CD4-positive, CD25-positive, alpha-beta regulatory T cell (primary cell): ENCODE results near the gene PRSS3. TPM values are rescaled to one million over a fixed set of nuclear protein-coding genes. Genes with fewer than 3 reads are reported as not detected.
"Not testable (repeated sequence)": the region's sequence is repeated elsewhere in the genome, so short reads cannot be mapped to it uniquely, and the experiment has no call there.

Source experiments
- ATAC-seq, 2 donors: fragments of 150-1000 bp; cut with Tn5 transposase; one replicate each; pipeline ENCODE4 v1.10.0; 2021; ENCODE audit warnings: low read depth in 2 of 2, moderate number of reproducible peaks in 2 of 2, moderate library complexity in 1 of 2
- DNase-seq, 3 donors: peaks; one replicate each; pipeline versions ENCODE4 v3.0.0 to v3.0.0-alpha.2; 2012 to 2022; ENCODE audit warnings: mixed read lengths in 1 of 3
- H3K27ac ChIP-seq: one replicate; pipeline ENCODE4 v1.7.0; 2013; ENCODE audit warnings: mild to moderate bottlenecking, low read length; ENCODE audit not compliant: insufficient read depth, poor library complexity, severe bottlenecking
- H3K27me3 ChIP-seq: one replicate; pipeline ENCODE4 v1.7.0; 2013; ENCODE audit warnings: low read length; ENCODE audit not compliant: control insufficient read depth, insufficient read depth
- H3K36me3 ChIP-seq: one replicate; pipeline ENCODE4 v1.7.0; 2013; ENCODE audit warnings: mild to moderate bottlenecking, low read length, moderate library complexity; ENCODE audit not compliant: control insufficient read depth, insufficient read depth
- H3K4me1 ChIP-seq: 2 replicates; pipeline ENCODE4 v1.7.0; 2013; ENCODE audit warnings: mild to moderate bottlenecking, low read length; ENCODE audit not compliant: insufficient read depth, control insufficient read depth, poor library complexity, severe bottlenecking
- H3K4me3 ChIP-seq: one replicate; pipeline ENCODE4 v1.7.0; 2013; ENCODE audit warnings: low read depth, mild to moderate bottlenecking, low read length, moderate library complexity
- H3K9me3 ChIP-seq, 2 experiments: 1 replicate in 1 of 2; 2 replicates in 1 of 2; pipeline ENCODE4 v1.7.0; 2013; ENCODE audit warnings: low read length in 2 of 2, mild to moderate bottlenecking in 1 of 2, moderate library complexity in 1 of 2; ENCODE audit not compliant: control insufficient read depth in 2 of 2
- H3K27ac Mint-ChIP-seq, 3 donors: one replicate each; pipeline ENCODE4 v1.8.0; 2020 to 2022; ENCODE audit warnings: mild to moderate bottlenecking in 3 of 3, mixed read lengths in 3 of 3, moderate library complexity in 2 of 3
- H3K27me3 Mint-ChIP-seq: one replicate; pipeline ENCODE4 v1.8.0; 2022; ENCODE audit warnings: mild to moderate bottlenecking, mixed read lengths
- H3K36me3 Mint-ChIP-seq: one replicate; pipeline ENCODE4 v1.8.0; 2020; ENCODE audit warnings: mixed read lengths
- H3K4me1 Mint-ChIP-seq, 4 donors: one replicate each; pipeline ENCODE4 v1.8.0; 2020 to 2022; ENCODE audit warnings: mixed read lengths in 4 of 4, mild to moderate bottlenecking in 1 of 4
- H3K4me3 Mint-ChIP-seq, 4 donors: one replicate each; pipeline ENCODE4 v1.8.0; 2020 to 2022; ENCODE audit warnings: mild to moderate bottlenecking in 4 of 4, mixed read lengths in 4 of 4, moderate library complexity in 3 of 4
- H3K9me3 Mint-ChIP-seq, 7 donors: one replicate each; pipeline ENCODE4 v1.8.0; 2020 to 2022; ENCODE audit warnings: mixed read lengths in 7 of 7, mild to moderate bottlenecking in 3 of 7, moderate library complexity in 2 of 7
- polyA plus RNA-seq, 4 donors: library from polyadenylated mRNA; unstranded; fragments of 300-500 nt; fragmentation: Illumina TruSeq; gene quantifications; one replicate each; pipeline ENCODE4 v1.2.3, GENCODE V29; 2021
- total RNA-seq: library from RNA; stranded (reverse); gene quantifications from one replicate; pipeline ENCODE4 v1.2.3, GENCODE V29; 2022

The PRSS3 gene
- total and polyA plus RNA-seq, 5 donors from 2014 or later = not detected

GRCh38 chr9:33752789-33753188 lies 42.6 kb upstream of the PRSS3 start:
- not testable (repeated sequence) for H3K4me3 Mint-ChIP-seq, H3K27ac ChIP-seq, ATAC-seq, H3K36me3 Mint-ChIP-seq, H3K4me1 ChIP-seq, H3K9me3 Mint-ChIP-seq, H3K4me3 ChIP-seq, H3K9me3 ChIP-seq, DNase-seq, H3K36me3 ChIP-seq, H3K27ac Mint-ChIP-seq
- Mint-ChIP-seq H3K4me1 (peaks cover 0 to 11% (median 9%) of the 10 kb centered on the region in 4 donors), H3K27me3 (peaks cover 90% of the 10 kb centered on the region)
- peaks cover 41% of the 10 kb centered on the region for H3K27me3 ChIP-seq

- H3K4me1 Mint-ChIP-seq, H3K4me1 ChIP-seq, H3K27ac ChIP-seq, DNase-seq, ATAC-seq, H3K27ac Mint-ChIP-seq, H3K9me3 ChIP-seq, H3K36me3 ChIP-seq, H3K9me3 Mint-ChIP-seq, H3K4me3 Mint-ChIP-seq, H3K36me3 Mint-ChIP-seq, H3K4me3 ChIP-seq: not testable (repeated sequence)
- H3K27me3 Mint-ChIP-seq = peaks cover 49% of the 10 kb centered on the region
- H3K27me3 ChIP-seq = peaks cover 23% of the 10 kb centered on the region
These were observed 35.7 kb upstream of the PRSS3 start for GRCh38 chr9:33759648-33760047.

GRCh38 chr9:33762343-33762742 lies 33.0 kb upstream of the PRSS3 start:
- H3K36me3 Mint-ChIP-seq = no peaks in the 10 kb centered on the region
- peaks cover 24% of the 10 kb centered on the region for H3K27me3 Mint-ChIP-seq
- no peak overlapping the region for H3K27ac Mint-ChIP-seq

GRCh38 chr9:33763709-33764108 lies 31.7 kb upstream of the PRSS3 start:
- H3K36me3 ChIP-seq, H3K27me3 ChIP-seq, H3K27ac Mint-ChIP-seq, H3K9me3 ChIP-seq, H3K9me3 Mint-ChIP-seq, H3K36me3 Mint-ChIP-seq, DNase-seq, H3K4me1 ChIP-seq, ATAC-seq, H3K4me1 Mint-ChIP-seq, H3K27ac ChIP-seq, H3K4me3 ChIP-seq, H3K4me3 Mint-ChIP-seq: not testable (repeated sequence)
- H3K27me3 Mint-ChIP-seq = peaks cover 13% of the 10 kb centered on the region

More at GRCh38 chr9:33762343-33762742, 33.0 kb upstream of the PRSS3 start:
- peaks cover 0 to 2% (median 0%) of the 10 kb centered on the region in 7 donors for H3K9me3 Mint-ChIP-seq
- H3K27me3 ChIP-seq = peaks cover 6% of the 10 kb centered on the region
- ATAC-seq = no peak
- no peak overlapping the region for H3K27ac ChIP-seq
- no peak overlapping the region for H3K4me3 Mint-ChIP-seq
- H3K36me3 ChIP-seq = no peaks in the 10 kb centered on the region
- no peaks in the 10 kb centered on the region for H3K4me1 ChIP-seq
- no peak overlapping the region for H3K4me3 ChIP-seq
- no peak for DNase-seq
- H3K9me3 ChIP-seq = no peaks in the 10 kb centered on the region
- H3K4me1 Mint-ChIP-seq = no peaks in the 10 kb centered on the region

- H3K27ac Mint-ChIP-seq = no peak overlapping the region
- H3K9me3 Mint-ChIP-seq = peaks cover 0 to 2% (median 0%) of the 10 kb centered on the region in 7 donors
- Histone ChIP-seq H3K4me3 (no peak overlapping the region), H3K27ac (no peak overlapping the region), H3K4me1 (no peaks in the 10 kb centered on the region), H3K36me3 (no peaks in the 10 kb centered on the region), H3K9me3 (no peaks in the 10 kb centered on the region), H3K27me3 (peaks cover 4% of the 10 kb centered on the region)
- peaks cover 10% of the 10 kb centered on the region for H3K27me3 Mint-ChIP-seq
- H3K36me3 Mint-ChIP-seq = no peaks in the 10 kb centered on the region
- ATAC-seq = no peak
- peaks cover 3 to 5% (median 4%) of the 10 kb centered on the region in 4 donors for H3K4me1 Mint-ChIP-seq
- DNase-seq = no peak
- H3K4me3 Mint-ChIP-seq = no peak overlapping the region
These were observed 29.9 kb upstream of the PRSS3 start for GRCh38 chr9:33765411-33765810.

GRCh38 chr9:33770156-33770880 lies 25.0 kb upstream of the PRSS3 start:
- H3K27me3 Mint-ChIP-seq = peaks cover 16% of the 10 kb centered on the region
- H3K36me3 Mint-ChIP-seq, H3K9me3 ChIP-seq, H3K9me3 Mint-ChIP-seq, H3K36me3 ChIP-seq, H3K4me1 Mint-ChIP-seq, H3K4me3 ChIP-seq, H3K27me3 ChIP-seq, H3K27ac ChIP-seq, H3K4me1 ChIP-seq: not testable (repeated sequence)
- peak overlapping the region in 1 of 3 donors; percentile 26 for H3K27ac Mint-ChIP-seq
- peak overlapping the region in 1 of 4 donors; percentile 21 for H3K4me3 Mint-ChIP-seq
- peak in 1 of 3 donors; percentile 17 for DNase-seq
- peak; percentile 64 to 75 for ATAC-seq

- Mint-ChIP-seq H3K27me3 (peaks cover 26% of the 10 kb centered on the region), H3K4me1 (peaks cover 3 to 11% (median 7%) of the 10 kb centered on the region in 4 donors)
- H3K36me3 ChIP-seq, H3K4me1 ChIP-seq, H3K27ac ChIP-seq, H3K9me3 ChIP-seq, DNase-seq, H3K9me3 Mint-ChIP-seq, H3K27me3 ChIP-seq, H3K4me3 Mint-ChIP-seq, H3K27ac Mint-ChIP-seq, H3K4me3 ChIP-seq, ATAC-seq, H3K36me3 Mint-ChIP-seq: not testable (repeated sequence)
These were observed 22.2 kb upstream of the PRSS3 start for GRCh38 chr9:33773135-33773534.

GRCh38 chr9:33774074-33774659 lies 21.2 kb upstream of the PRSS3 start:
- H3K4me3 Mint-ChIP-seq, ATAC-seq, H3K36me3 Mint-ChIP-seq, H3K9me3 ChIP-seq, H3K27ac ChIP-seq, H3K4me3 ChIP-seq, H3K4me1 ChIP-seq, DNase-seq, H3K27ac Mint-ChIP-seq, H3K36me3 ChIP-seq, H3K9me3 Mint-ChIP-seq, H3K27me3 ChIP-seq: not testable (repeated sequence)
- Mint-ChIP-seq H3K27me3 (peaks cover 27% of the 10 kb centered on the region), H3K4me1 (peaks cover 6 to 10% (median 8%) of the 10 kb centered on the region in 4 donors)
